ENCODE measurements around the gene FALEC. TPM values are rescaled to one million over a fixed set of nuclear protein-coding genes. Genes with fewer than 3 reads are reported as not detected.

Gene FALEC
- total RNA-seq, 1 experiment from 2014 or later, result 1.0 TPM

DNA sequence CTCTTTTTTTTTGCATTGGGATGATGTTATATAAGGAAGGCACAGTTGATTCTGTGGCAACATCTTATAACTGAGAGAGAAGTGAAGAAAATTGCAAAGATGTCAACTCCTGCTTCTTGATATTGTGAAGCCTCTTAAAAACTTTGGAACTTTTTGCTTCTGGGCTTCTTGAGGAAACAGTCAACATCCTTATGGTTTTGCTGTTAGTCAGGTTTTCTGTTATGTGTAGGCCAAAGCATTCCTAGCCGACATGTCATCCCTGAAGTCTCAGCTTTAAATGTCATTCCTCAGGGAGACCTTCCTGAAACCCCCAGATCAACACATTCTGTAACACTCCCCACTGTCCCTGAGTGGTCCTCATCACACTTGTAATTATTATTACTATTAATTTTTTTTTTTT is 12.6 kb downstream of the FALEC start:
- CTCF ChIA-PET, result no interaction called here

DNA sequence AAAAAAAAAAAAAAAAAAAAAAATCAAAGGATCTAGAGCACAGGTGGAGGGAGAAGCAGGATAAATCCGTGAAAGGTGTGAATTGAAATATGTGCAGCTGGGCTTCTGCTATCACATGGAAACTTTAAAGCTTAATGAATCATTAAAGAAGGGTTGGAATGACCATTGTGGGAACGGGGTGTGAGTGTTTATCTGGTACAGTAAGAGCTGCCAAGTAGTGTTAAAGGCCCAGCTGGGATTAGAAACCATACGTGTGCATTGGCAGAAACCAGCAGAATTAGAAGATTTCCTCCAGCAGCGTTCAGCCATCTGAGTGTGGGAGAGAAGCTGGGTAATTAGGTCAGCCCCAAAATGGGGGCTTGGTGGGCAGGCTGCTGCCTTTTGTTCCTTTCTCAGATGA is 13.5 kb downstream of the FALEC start:
- TF ChIP-seq, protein P1, sequence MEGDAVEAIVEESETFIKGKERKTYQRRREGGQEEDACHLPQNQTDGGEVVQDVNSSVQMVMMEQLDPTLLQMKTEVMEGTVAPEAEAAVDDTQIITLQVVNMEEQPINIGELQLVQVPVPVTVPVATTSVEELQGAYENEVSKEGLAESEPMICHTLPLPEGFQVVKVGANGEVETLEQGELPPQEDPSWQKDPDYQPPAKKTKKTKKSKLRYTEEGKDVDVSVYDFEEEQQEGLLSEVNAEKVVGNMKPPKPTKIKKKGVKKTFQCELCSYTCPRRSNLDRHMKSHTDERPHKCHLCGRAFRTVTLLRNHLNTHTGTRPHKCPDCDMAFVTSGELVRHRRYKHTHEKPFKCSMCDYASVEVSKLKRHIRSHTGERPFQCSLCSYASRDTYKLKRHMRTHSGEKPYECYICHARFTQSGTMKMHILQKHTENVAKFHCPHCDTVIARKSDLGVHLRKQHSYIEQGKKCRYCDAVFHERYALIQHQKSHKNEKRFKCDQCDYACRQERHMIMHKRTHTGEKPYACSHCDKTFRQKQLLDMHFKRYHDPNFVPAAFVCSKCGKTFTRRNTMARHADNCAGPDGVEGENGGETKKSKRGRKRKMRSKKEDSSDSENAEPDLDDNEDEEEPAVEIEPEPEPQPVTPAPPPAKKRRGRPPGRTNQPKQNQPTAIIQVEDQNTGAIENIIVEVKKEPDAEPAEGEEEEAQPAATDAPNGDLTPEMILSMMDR (IDR thresholded peaks at IDR 0.05), result no peak
- no peak for TF ChIP-seq TCF7L2 (IDR thresholded peaks at IDR 0.05; ENCODE audit: low read depth, low read length)
- ATAC-seq (no peak), DNase-seq (ENCODE audit: low read depth, low spot score) (no peak)
- Histone ChIP-seq H3K36me3 (ENCODE audit: control insufficient read depth, insufficient read depth, low read length) (no peaks in the 10 kb centered on the region), H3K4me3 (ENCODE audit: low read depth in 2 of 2, low read length in 2 of 2) (no peak overlapping the region), H3K27ac (ENCODE audit: low read length) (no peak overlapping the region), H3K27me3 (ENCODE audit: control insufficient read depth, insufficient read depth, low read length) (no peaks in the 10 kb centered on the region), H3K4me1 (ENCODE audit: control insufficient read depth, insufficient read depth, low read length) (no peaks in the 10 kb centered on the region), H3K9me3 (ENCODE audit: control insufficient read depth, insufficient read depth, low read depth, low read length) (no peaks in the 10 kb centered on the region)
- ChIA-PET CTCF (no interaction called here), POLR2A (no interaction called here)
- BruUV-seq (replicated peaks), result no TSS peak
- intact Hi-C loops (cut with micrococcal nuclease; ENCODE audit: unreplicated experiment) (no loop called here), in situ Hi-C loops (cut with HindIII; ENCODE audit: low pct_unique_long_range_greater_than_20kb, low sequenced_read_pairs) (no loop called here)

More for the DNA sequence above, 12.6 kb downstream of the FALEC start:
- no peak overlapping the region for H3K4me3 ChIP-seq (ENCODE audit: low read depth in 2 of 2, low read length in 2 of 2)
- no peaks in the 10 kb centered on the region for H3K36me3 ChIP-seq (ENCODE audit: control insufficient read depth, insufficient read depth, low read length)
- H3K27me3 ChIP-seq (ENCODE audit: control insufficient read depth, insufficient read depth, low read length), result no peaks in the 10 kb centered on the region
- no peaks in the 10 kb centered on the region for H3K9me3 ChIP-seq (ENCODE audit: control insufficient read depth, insufficient read depth, low read depth, low read length)
- POLR2A ChIA-PET, result no interaction called here
- intact Hi-C loops (cut with micrococcal nuclease; ENCODE audit: unreplicated experiment) (no loop called here), in situ Hi-C loops (cut with HindIII; ENCODE audit: low pct_unique_long_range_greater_than_20kb, low sequenced_read_pairs) (no loop called here)
- H3K4me1 ChIP-seq (ENCODE audit: control insufficient read depth, insufficient read depth, low read length), result no peaks in the 10 kb centered on the region
- no peak for TF ChIP-seq TCF7L2 (IDR thresholded peaks at IDR 0.05; ENCODE audit: low read depth, low read length)
- TF ChIP-seq, protein P2, sequence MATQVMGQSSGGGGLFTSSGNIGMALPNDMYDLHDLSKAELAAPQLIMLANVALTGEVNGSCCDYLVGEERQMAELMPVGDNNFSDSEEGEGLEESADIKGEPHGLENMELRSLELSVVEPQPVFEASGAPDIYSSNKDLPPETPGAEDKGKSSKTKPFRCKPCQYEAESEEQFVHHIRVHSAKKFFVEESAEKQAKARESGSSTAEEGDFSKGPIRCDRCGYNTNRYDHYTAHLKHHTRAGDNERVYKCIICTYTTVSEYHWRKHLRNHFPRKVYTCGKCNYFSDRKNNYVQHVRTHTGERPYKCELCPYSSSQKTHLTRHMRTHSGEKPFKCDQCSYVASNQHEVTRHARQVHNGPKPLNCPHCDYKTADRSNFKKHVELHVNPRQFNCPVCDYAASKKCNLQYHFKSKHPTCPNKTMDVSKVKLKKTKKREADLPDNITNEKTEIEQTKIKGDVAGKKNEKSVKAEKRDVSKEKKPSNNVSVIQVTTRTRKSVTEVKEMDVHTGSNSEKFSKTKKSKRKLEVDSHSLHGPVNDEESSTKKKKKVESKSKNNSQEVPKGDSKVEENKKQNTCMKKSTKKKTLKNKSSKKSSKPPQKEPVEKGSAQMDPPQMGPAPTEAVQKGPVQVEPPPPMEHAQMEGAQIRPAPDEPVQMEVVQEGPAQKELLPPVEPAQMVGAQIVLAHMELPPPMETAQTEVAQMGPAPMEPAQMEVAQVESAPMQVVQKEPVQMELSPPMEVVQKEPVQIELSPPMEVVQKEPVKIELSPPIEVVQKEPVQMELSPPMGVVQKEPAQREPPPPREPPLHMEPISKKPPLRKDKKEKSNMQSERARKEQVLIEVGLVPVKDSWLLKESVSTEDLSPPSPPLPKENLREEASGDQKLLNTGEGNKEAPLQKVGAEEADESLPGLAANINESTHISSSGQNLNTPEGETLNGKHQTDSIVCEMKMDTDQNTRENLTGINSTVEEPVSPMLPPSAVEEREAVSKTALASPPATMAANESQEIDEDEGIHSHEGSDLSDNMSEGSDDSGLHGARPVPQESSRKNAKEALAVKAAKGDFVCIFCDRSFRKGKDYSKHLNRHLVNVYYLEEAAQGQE (IDR thresholded peaks at IDR 0.05; ENCODE audit: insufficient read depth in 1 of 2, low read depth in 2 of 2, low read length in 1 of 2), result no peak
- no peak for TF ChIP-seq SIN3A (IDR thresholded peaks at IDR 0.05; ENCODE audit: borderline replicate concordance, insufficient read depth, low read depth, low read length)
- no peak for TF ChIP-seq POLR2AphosphoS5 (IDR thresholded peaks at IDR 0.05; ENCODE audit: low read depth, low read length)
- DNase-seq (ENCODE audit: low read depth, low spot score) (no peak), ATAC-seq (no peak)
- no TSS peak for BruUV-seq (replicated peaks)
- H3K27ac ChIP-seq (ENCODE audit: low read length), result no peak overlapping the region

DNA sequence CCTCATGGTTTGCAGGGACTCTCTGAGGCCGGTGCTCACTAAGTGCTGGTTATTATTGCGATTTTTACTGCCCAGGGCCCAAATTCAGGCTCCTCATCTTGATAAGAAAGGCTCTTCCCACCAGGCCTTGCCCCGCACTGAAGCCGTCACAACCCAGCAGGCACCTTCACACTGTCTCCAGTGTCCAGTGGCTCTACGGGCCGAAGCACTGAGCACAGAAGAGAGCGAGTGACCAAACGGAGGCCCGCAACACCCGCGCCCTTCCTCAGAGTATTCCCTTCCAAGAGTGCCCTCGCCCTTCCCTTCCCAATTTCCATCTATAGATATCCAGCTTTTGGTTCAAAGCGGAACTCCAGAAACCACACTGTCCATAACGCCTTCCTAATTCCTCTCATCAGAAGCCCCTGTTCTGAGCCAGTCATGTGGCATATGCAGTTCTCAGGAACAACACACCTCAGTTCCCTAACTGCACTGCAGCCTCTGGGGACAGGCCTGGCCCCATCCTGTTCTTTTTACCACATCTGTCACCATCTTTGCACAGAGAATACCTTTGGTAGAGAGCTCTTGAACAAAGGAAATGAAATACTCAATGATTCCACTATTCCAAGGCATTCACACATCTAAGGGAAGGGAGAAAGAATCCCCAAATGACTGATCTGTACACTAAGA is 15.1 kb downstream of the FALEC start:
- in situ Hi-C loops (cut with HindIII; ENCODE audit: low pct_unique_long_range_greater_than_20kb, low sequenced_read_pairs) (no loop called here), intact Hi-C loops (cut with micrococcal nuclease; ENCODE audit: unreplicated experiment) (no loop called here)
- ATAC-seq (no peak; the same call in 1 of the 2 replicates), DNase-seq (ENCODE audit: low read depth, low spot score) (no peak)
- CTCF ChIA-PET, result interaction anchor here (0.6 kb wide), 1 partner anchor 15 kb away, joined by 4 read pairs; the partner anchor contains the start of gene FALEC
- no peaks in the 10 kb centered on the region for H3K9me3 ChIP-seq (ENCODE audit: control insufficient read depth, insufficient read depth, low read depth, low read length)
- H3K36me3 ChIP-seq (ENCODE audit: control insufficient read depth, insufficient read depth, low read length), result no peaks in the 10 kb centered on the region
- H3K27me3 ChIP-seq (ENCODE audit: control insufficient read depth, insufficient read depth, low read length), result no peaks in the 10 kb centered on the region
- no peak for TF ChIP-seq TCF7L2 (IDR thresholded peaks at IDR 0.05; ENCODE audit: low read depth, low read length)
- TF ChIP-seq POLR2AphosphoS5 (IDR thresholded peaks at IDR 0.05; ENCODE audit: low read depth, low read length), result no peak
- TF ChIP-seq, protein P2 (IDR thresholded peaks at IDR 0.05; ENCODE audit: insufficient read depth in 1 of 2, low read depth in 2 of 2, low read length in 1 of 2), result no peak
- TF ChIP-seq, protein P1 (IDR thresholded peaks at IDR 0.05), result no peak
- no peak for TF ChIP-seq SIN3A (IDR thresholded peaks at IDR 0.05; ENCODE audit: borderline replicate concordance, insufficient read depth, low read depth, low read length)
- POLR2A ChIA-PET, result no interaction called here
- H3K27ac ChIP-seq (ENCODE audit: low read length), result no peak overlapping the region
- H3K4me1 ChIP-seq (ENCODE audit: control insufficient read depth, insufficient read depth, low read length), result no peaks in the 10 kb centered on the region
- H3K4me3 ChIP-seq (ENCODE audit: low read depth in 2 of 2, low read length in 2 of 2), result no peak overlapping the region
- BruUV-seq (replicated peaks), result no TSS peak
